Epithelial cell of esophagus (primary cell): ENCODE data around the gene TAPBP.
A peak's percentile ranks its signal among the peaks of the same experiment; 100 is the strongest.
"Not testable (repeated sequence)": the region's sequence is repeated elsewhere in the genome, so short reads cannot be mapped to it uniquely, and the experiment has no call there.

ENCODE experiments used
- DNase-seq: peaks from one replicate; pipeline ENCODE4 v3.0.0; 2010; ENCODE audit warnings: low read depth
- H3K4me3 ChIP-seq: 2 replicates; pipeline ENCODE4 v1.5.1; 2011; ENCODE audit warnings: mild to moderate bottlenecking, low read length, control low read depth
- TF ChIP-seq, protein P1 (sequence below): IDR thresholded peaks from 2 replicates; pipeline ENCODE4 v1.5.1; 2011; ENCODE audit warnings: low read depth, mild to moderate bottlenecking, low read length, control low read depth, inconsistent platforms; ENCODE audit not compliant: insufficient read depth; ENCODE audit errors: missing control alignments

The TAPBP gene

DNA sequence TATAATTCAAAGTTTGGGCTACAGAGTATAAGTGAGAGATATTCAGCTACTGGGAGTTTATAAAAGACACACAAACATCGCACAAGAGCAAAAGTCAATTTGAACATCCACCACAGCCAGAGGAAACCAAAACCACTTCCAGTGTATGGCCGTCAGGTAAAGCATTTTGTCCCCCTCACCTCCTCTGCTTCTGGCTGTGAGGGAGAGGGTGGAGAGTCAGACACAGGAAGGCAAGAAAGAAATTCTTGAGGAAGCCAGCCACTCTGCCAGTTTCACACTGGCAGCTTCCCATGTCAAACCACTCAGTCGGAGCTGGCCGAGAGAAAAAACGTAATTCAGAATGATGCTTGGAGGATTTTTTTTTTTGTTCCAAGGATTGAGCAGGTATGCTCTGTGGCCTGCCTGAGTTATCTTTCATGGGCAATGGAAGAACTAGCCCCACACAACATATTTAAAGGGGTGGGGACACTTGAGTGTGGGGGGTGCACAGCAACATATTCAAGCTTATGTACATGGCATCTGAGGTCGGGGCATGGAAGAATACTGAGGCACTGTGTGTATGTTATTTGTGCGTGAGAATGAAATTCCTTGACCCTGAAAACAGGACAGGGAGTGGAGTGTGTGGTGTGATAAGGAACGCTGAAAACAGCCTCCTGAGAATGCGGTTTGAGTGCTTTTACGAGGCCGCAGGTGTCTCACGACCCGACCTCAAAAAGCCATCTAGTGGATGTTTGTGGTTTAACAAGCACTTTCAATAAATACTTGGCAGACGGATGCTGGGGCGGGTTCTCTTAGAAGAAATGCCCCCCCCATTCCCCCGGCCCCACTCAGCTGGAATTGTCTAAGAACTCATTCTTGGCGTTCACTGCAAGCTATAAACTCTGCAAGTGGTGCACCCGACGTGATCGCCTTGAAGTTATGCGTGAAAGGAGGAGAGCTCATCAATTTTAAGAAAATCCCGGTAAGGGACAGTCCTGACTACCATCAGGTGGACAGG is 31.1 kb upstream of the TAPBP start:
- TF ChIP-seq, protein P1, sequence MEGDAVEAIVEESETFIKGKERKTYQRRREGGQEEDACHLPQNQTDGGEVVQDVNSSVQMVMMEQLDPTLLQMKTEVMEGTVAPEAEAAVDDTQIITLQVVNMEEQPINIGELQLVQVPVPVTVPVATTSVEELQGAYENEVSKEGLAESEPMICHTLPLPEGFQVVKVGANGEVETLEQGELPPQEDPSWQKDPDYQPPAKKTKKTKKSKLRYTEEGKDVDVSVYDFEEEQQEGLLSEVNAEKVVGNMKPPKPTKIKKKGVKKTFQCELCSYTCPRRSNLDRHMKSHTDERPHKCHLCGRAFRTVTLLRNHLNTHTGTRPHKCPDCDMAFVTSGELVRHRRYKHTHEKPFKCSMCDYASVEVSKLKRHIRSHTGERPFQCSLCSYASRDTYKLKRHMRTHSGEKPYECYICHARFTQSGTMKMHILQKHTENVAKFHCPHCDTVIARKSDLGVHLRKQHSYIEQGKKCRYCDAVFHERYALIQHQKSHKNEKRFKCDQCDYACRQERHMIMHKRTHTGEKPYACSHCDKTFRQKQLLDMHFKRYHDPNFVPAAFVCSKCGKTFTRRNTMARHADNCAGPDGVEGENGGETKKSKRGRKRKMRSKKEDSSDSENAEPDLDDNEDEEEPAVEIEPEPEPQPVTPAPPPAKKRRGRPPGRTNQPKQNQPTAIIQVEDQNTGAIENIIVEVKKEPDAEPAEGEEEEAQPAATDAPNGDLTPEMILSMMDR, result peak; percentile 60
- no peak overlapping the region for H3K4me3 ChIP-seq
- peak; percentile 79 for DNase-seq

DNA sequence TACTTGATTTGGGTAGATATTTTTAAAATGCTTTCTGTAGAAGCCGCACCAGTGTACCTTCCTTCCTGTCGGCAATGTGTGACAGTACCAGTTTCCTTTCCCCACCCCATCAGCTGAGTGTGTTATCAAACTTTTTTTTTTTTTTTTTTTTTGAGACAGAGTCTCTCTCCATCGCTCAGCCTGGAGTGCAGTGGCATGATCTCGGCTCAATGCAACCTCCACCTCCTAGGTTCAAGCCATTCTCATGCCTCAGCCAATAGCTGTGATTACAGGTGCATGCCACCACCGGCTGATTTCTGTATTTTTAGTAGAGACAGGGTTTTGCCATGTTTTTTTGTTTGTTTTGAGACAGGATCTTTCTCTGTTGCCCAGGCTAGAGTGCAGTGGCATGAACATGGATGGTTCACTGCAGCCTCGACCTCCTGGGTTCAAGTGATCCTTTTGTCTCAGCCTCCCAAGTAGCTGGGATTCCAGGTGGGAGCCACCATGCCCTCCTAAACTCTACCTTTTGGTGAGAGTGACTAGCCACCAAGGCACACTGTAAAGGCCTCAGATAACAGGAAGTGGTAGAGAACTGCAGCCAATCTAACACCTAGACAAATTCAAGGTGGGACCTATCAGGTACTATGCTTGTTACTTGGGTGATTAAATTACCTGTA is 30.2 kb upstream of the TAPBP start:
- DNase-seq, result no peak
- H3K4me3 ChIP-seq, result no peak overlapping the region
- TF ChIP-seq, protein P1, result no peak

DNA sequence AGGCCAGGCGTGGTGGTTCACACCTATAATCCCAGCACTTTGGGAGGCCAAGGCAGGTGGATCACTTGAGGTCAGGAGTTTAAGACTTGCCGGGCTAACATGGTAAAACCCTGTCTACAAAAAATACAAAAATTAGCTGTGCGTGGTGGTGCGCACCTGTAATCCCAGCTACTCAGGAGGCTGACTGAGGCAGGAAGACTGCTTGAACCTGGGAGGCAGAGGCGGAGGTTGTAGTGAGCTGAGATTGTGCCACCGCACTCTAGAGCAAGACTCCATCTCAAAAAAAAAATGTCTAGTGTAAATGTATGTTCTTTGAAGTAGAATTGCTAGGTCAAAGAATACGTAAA is 29.7 kb upstream of the TAPBP start:
- DNase-seq, result not testable (repeated sequence)

DNA sequence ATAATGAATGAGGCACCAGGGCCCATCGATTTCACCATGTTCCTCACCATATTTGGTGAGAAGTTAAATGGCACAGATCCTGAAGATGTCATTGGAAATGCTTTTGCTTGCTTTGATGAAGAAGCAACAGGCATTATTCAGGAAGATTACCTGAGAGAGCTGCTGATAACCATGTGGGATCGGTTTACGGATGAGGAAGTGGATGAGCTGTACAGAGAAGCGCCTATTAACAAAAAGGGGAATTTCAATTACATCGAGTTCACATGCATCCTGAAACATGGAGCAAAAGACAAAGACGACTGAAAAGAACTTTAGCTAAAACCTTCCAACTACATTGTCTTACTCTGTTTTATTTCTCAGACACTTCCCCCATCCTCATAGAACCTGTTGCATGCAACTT is 25.3 kb upstream of the TAPBP start:
- DNase-seq, result no peak
- TF ChIP-seq, protein P1, result no peak
- no peak overlapping the region for H3K4me3 ChIP-seq

More for the DNA sequence above, 29.7 kb upstream of the TAPBP start:
- H3K4me3 ChIP-seq, result not testable (repeated sequence)

DNA sequence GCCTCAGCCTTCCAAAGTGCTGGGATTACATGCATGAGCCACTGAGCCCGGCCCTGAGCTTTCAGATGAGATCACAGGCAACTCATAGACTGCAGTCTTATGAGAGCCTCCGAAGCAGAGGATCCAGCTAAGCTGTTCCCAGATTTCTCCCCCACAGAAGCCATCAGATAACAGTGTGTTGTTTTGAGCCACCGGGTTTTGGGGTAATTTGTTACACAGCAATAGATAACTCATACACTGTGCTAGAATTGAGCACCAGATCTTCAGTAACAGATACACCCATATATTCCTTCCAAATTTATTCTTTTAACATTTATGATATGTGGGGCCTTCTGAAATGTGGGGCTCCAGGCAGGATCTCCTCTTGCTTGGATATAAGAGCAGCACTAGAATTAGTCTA is 22.6 kb upstream of the TAPBP start:
- TF ChIP-seq, protein P1, result no peak
- H3K4me3 ChIP-seq, result no peak overlapping the region
- DNase-seq, result no peak

DNA sequence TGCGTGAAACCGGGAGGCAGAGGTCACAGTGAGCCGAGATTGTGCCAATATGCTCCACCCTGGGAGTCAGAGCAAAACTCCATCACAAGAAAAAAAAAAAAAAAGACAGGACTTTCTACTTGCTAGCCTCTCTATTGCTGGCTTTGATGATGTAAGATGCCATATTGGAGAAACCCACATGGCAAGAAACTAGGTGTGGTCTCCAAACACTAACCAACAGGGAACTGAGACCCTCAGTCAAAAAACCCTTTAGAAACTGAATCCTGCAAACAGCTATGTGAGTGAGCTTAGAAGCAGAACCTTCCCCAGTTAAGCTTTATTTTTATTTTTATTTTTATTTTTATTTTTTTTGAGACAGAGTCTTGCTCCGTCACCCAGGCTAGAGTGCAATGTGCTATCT is 22.0 kb upstream of the TAPBP start:
- DNase-seq, result no peak
- TF ChIP-seq, protein P1, result no peak
- no peak overlapping the region for H3K4me3 ChIP-seq

DNA sequence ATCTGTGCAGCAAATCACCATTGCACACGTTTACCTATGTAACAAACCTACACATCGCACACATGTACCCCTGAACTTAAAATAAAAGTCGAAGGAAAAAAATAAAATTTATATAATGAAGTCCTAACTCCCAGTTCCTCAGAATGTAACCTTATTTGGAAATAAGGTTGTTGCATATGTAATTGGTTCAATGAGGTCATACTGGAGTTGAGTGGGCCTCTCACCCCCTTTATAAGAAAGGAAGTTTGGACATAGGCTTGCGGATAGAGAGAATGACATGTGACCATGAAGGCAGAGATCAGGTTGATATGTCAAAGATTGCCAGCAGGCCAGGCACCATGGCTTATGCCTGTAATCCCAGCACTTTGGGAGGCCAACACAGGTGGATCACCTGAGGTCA is 19.8 kb upstream of the TAPBP start:
- no peak for DNase-seq
- TF ChIP-seq, protein P1, result no peak
- H3K4me3 ChIP-seq, result no peak overlapping the region
